ENCODE measurements around the gene ATRAID.

GRCh38 chr2:27225526-27225925, 13.7 kb downstream of the ATRAID start:
- TF ChIP-seq POLR2AphosphoS5 (IDR thresholded peaks at IDR 0.05) (no peak), POLR2A (IDR thresholded peaks at IDR 0.05) (no peak), CTCF (IDR thresholded peaks at IDR 0.05) (no peak)

All from stomach (tissue), 4 donors.